Hepatocyte (in vitro differentiated cells): ENCODE results near the gene STAB2. TPM values are rescaled to one million over a fixed set of nuclear protein-coding genes. Genes with fewer than 3 reads are reported as not detected.

Experiments used
- DNase-seq: peaks from one replicate; pipeline ENCODE4 v3.0.0-alpha.2; 2016; ENCODE audit warnings: low spot score
- H2AFZ ChIP-seq: fragments of 200-600 bp; sonication (generic); 2 replicates; pipeline ENCODE4 v1.6.0; 2016; ENCODE audit warnings: antibody characterized with exemption, mild to moderate bottlenecking
- H3K27ac ChIP-seq: fragments of 200-600 bp; sonication (generic); 2 replicates; pipeline ENCODE4 v1.5.1; 2016; ENCODE audit warnings: mild to moderate bottlenecking
- H3K27me3 ChIP-seq: fragments of 200-600 bp; sonication (generic); 2 replicates; pipeline ENCODE4 v1.6.1; 2016
- H3K36me3 ChIP-seq: fragments of 200-600 bp; sonication (generic); replicated peaks from 2 replicates; pipeline ENCODE4 v1.5.1; 2016; ENCODE audit warnings: low read depth; ENCODE audit not compliant: insufficient read depth
- H3K4me1 ChIP-seq: fragments of 200-600 bp; sonication (generic); 2 replicates; pipeline ENCODE4 v1.5.1; 2016; ENCODE audit warnings: mild to moderate bottlenecking, moderate library complexity; ENCODE audit not compliant: insufficient read depth
- H3K4me2 ChIP-seq: fragments of 200-600 bp; sonication (generic); 2 replicates; pipeline ENCODE4 v1.6.0; 2016
- H3K4me3 ChIP-seq: fragments of 200-600 bp; sonication (generic); 2 replicates; pipeline ENCODE4 v1.5.1; 2016; ENCODE audit warnings: mild to moderate bottlenecking
- H3K79me2 ChIP-seq: fragments of 200-600 bp; sonication (generic); 2 replicates; pipeline ENCODE4 v1.6.0; 2017; ENCODE audit warnings: mild to moderate bottlenecking
- H3K9me2 ChIP-seq: fragments of 200-600 bp; sonication (generic); replicated peaks from 2 replicates; pipeline ENCODE4 v1.6.0; 2017; ENCODE audit warnings: mild to moderate bottlenecking; ENCODE audit not compliant: insufficient read depth
- H3K9me3 ChIP-seq: fragments of 200-600 bp; sonication (generic); 2 replicates; pipeline ENCODE4 v1.5.1; 2016; ENCODE audit warnings: low read depth, mild to moderate bottlenecking
- H4K20me1 ChIP-seq: fragments of 200-600 bp; sonication (generic); 2 replicates; pipeline ENCODE4 v1.6.0; 2016; ENCODE audit warnings: mild to moderate bottlenecking; ENCODE audit not compliant: insufficient read depth, poor library complexity, severe bottlenecking
- CTCF ChIP-seq: fragments of 200-600 bp; sonication (generic); IDR thresholded peaks from 2 replicates; pipeline ENCODE4 v1.5.1; 2016; ENCODE audit warnings: antibody characterized with exemption, mild to moderate bottlenecking; ENCODE audit not compliant: poor library complexity
- EZH2 ChIP-seq: fragments of 200-600 bp; sonication (generic); IDR thresholded peaks from 2 replicates; pipeline ENCODE4 v1.6.1; 2016; ENCODE audit warnings: antibody characterized with exemption, mild to moderate bottlenecking, borderline replicate concordance
- EZH2phosphoT487 ChIP-seq: fragments of 200-600 bp; sonication (generic); IDR thresholded peaks from one replicate; pipeline ENCODE4 v1.6.1; 2018; ENCODE audit warnings: antibody characterized with exemption, mild to moderate bottlenecking, low read depth, moderate library complexity; ENCODE audit not compliant: unreplicated experiment, severe bottlenecking
- WGBS: methylation state at CpG from one replicate; pipeline ENCODE4 v1.1.6; 2016; ENCODE audit warnings: low lambda C conversion rate; ENCODE audit errors: missing lambda C conversion rate; 5-methylcytosine and 5-hydroxymethylcytosine counted together
- polyA plus RNA-seq: library from polyadenylated mRNA; unstranded; fragments of >200 nt; fragmentation: Nextera tagmentation; extraction: Ambion mirVana; gene quantifications from 2 replicates; pipeline ENCODE4 v1.2.1, GENCODE V29; 2016
- total RNA-seq: library from RNA; depleted of rRNA; stranded (reverse); fragments of >200 nt; gene quantifications from 2 replicates; pipeline ENCODE4 v1.2.3, GENCODE V29; 2014

The STAB2 gene
- total and polyA plus RNA-seq, 2 experiments from 2014 or later = not detected

DNA sequence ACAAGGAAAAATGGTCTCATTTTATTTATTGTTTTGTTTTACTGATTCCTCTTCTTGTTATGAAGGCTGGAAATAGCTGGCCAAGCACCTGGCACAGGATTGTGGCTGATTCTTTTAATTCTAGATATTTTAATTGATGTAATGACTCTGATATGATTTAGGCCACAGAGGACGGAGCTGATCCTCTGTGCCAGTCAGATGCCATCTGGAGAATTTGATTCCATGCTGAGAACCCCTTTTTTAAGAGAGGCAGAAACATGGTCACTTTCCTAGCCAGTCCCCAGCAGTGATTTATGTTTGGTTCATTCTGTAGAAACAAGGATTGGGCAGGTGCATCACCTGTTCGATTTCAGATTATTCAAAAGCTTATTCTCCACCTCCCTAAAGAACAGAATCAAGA, 77.6 kb downstream of the STAB2 start:
- 83% methylated on average over 2 of the region's 2 CpGs for WGBS
- Histone ChIP-seq H3K9me2 (no peaks in the 10 kb centered on the region), H3K27me3 (peaks cover 9% of the 10 kb centered on the region), H3K4me1 (no peaks in the 10 kb centered on the region), H3K36me3 (no peaks in the 10 kb centered on the region), H3K4me2 (no peak overlapping the region), H4K20me1 (no peaks in the 10 kb centered on the region), H3K27ac (no peak overlapping the region), H3K9me3 (no peaks in the 10 kb centered on the region), H2AFZ (no peak overlapping the region), H3K79me2 (no peaks in the 10 kb centered on the region), H3K4me3 (no peak overlapping the region)
- TF ChIP-seq CTCF (no peak), EZH2 (no peak), EZH2phosphoT487 (no peak)
- no peak for DNase-seq

DNA sequence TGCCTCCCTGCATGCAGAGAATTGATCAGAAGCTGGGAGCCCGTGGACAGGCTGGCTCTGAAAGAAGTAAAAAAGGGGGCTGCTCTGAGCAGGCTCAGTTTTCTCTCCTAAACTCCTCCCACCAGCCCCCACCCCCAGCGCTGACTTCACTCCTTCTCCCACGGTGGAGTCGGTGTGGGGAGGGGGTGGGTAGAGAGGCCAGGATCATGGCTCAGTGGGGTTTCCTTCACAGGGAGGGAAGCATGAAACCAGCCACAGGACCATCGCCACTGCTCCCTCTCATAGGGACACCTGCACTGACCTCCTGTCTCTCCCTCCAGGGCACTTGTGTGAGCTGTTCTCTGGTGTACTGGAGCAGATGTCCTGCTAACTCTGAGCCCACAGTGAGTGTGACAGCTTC, 78.9 kb downstream of the STAB2 start:
- Histone ChIP-seq H3K79me2 (no peaks in the 10 kb centered on the region), H3K4me3 (no peak overlapping the region), H3K4me2 (no peak overlapping the region), H4K20me1 (no peaks in the 10 kb centered on the region), H3K36me3 (no peaks in the 10 kb centered on the region), H3K9me2 (no peaks in the 10 kb centered on the region), H3K9me3 (no peaks in the 10 kb centered on the region), H2AFZ (no peak overlapping the region), H3K27me3 (peaks cover 6% of the 10 kb centered on the region), H3K27ac (no peak overlapping the region), H3K4me1 (no peaks in the 10 kb centered on the region)
- DNase-seq = no peak
- no peak for TF ChIP-seq EZH2
- TF ChIP-seq EZH2phosphoT487 = no peak
- no peak for TF ChIP-seq CTCF
- WGBS = 21% methylated on average over 3 of the region's 5 CpGs

DNA sequence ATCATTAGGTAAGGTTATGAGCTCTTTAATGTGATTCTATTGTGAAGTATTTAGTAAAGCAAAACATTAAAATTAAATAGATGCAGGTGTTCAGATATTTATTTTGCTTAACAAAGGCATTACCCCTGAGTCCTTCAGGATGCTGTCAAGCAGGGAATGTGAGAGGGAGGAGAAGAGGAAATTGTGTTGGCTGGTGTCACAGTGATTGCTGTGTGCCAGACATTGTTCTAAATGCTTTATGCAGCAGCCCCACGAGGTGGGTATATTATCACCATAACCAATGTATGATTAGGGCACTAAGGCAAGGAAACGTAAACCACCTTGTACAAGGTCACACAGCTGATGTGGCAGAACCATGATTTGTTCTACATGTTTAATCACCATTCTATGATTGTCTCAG, 80.1 kb downstream of the STAB2 start:
- H3K4me3 ChIP-seq = no peak overlapping the region
- no peak overlapping the region for H2AFZ ChIP-seq
- H3K9me3 ChIP-seq = no peaks in the 10 kb centered on the region
- no peak overlapping the region for H3K27ac ChIP-seq
- H3K79me2 ChIP-seq = no peaks in the 10 kb centered on the region
- no peaks in the 10 kb centered on the region for H4K20me1 ChIP-seq
- DNase-seq = no peak
- no peak overlapping the region for H3K4me2 ChIP-seq
- H3K9me2 ChIP-seq = no peaks in the 10 kb centered on the region
- H3K36me3 ChIP-seq = no peaks in the 10 kb centered on the region
- 64% methylated on average over 2 of the region's 2 CpGs for WGBS
- H3K27me3 ChIP-seq = peaks cover 6% of the 10 kb centered on the region
- TF ChIP-seq EZH2 (no peak), EZH2phosphoT487 (no peak), CTCF (no peak)
- H3K4me1 ChIP-seq = no peaks in the 10 kb centered on the region

DNA sequence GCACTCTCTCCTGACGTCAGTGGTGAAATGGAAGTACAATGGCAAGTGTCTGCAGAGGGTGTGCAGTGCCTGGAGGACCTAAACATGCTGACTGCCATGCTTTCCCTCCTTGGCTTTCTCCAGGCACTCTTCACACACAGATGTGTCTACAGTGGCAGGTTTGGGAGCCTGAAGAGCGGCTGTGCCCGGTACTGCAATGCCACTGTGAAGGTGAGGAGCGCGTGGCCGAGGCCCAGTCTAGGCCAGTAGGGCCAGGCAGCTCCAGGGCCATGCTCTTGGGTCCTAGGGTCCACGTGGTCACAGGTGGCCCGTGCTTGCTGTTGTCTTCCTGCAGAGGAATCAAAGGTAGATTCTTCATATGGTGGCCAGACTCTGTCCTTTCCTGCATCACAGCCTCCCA, 81.4 kb downstream of the STAB2 start:
- no peaks in the 10 kb centered on the region for H3K36me3 ChIP-seq
- no peak for DNase-seq
- 91% methylated on average over 8 of the region's 8 CpGs for WGBS
- H3K9me3 ChIP-seq = no peaks in the 10 kb centered on the region
- H3K4me2 ChIP-seq = no peak overlapping the region
- no peaks in the 10 kb centered on the region for H3K79me2 ChIP-seq
- no peak overlapping the region for H3K27ac ChIP-seq
- no peak overlapping the region for H2AFZ ChIP-seq
- peaks cover under 1% of the 10 kb centered on the region for H3K4me1 ChIP-seq
- peaks cover 6% of the 10 kb centered on the region for H3K27me3 ChIP-seq
- no peaks in the 10 kb centered on the region for H3K9me2 ChIP-seq
- H3K4me3 ChIP-seq = no peak overlapping the region
- no peak for TF ChIP-seq CTCF
- no peak for TF ChIP-seq EZH2
- no peak for TF ChIP-seq EZH2phosphoT487
- H4K20me1 ChIP-seq = no peaks in the 10 kb centered on the region
